DMS153 (cell line): ENCODE data around the gene CFDP1.

Experiments used
- DNase-seq: peaks from one replicate; lab custom pipeline; 2025; lab: John Stamatoyannopoulos, UW

The CFDP1 gene

GRCh38 chr16:75372236-75372856, 61.0 kb downstream of the CFDP1 start:
- DNase-seq = no peak

- no peak for DNase-seq
Measured at GRCh38 chr16:75371171-75371570, 62.1 kb downstream of the CFDP1 start.

- no peak for DNase-seq
Measured at GRCh38 chr16:75364286-75364791, 69.0 kb downstream of the CFDP1 start.

- no peak for DNase-seq
Measured at GRCh38 chr16:75362846-75363245, 70.5 kb downstream of the CFDP1 start.

GRCh38 chr16:75361936-75362335, 71.4 kb downstream of the CFDP1 start:
- no peak for DNase-seq

GRCh38 chr16:75354170-75354569, 79.1 kb downstream of the CFDP1 start:
- no peak for DNase-seq

GRCh38 chr16:75351183-75351582, 82.1 kb downstream of the CFDP1 start:
- DNase-seq = no peak

GRCh38 chr16:75345711-75346110, 87.6 kb downstream of the CFDP1 start:
- DNase-seq = no peak

- no peak for DNase-seq
Measured at GRCh38 chr16:75343941-75344340, 89.4 kb downstream of the CFDP1 start.

GRCh38 chr16:75343286-75343685, 90.0 kb downstream of the CFDP1 start:
- DNase-seq = no peak

GRCh38 chr16:75342308-75342811, 90.9 kb downstream of the CFDP1 start:
- DNase-seq = no peak

GRCh38 chr16:75341564-75342307, 91.6 kb downstream of the CFDP1 start:
- no peak for DNase-seq

GRCh38 chr16:75340741-75341491, 92.4 kb downstream of the CFDP1 start:
- DNase-seq = no peak

GRCh38 chr16:75337430-75337829, 95.9 kb downstream of the CFDP1 start:
- no peak for DNase-seq

- DNase-seq = no peak
Measured at GRCh38 chr16:75336521-75336920, 96.8 kb downstream of the CFDP1 start.

GRCh38 chr16:75333721-75334163, 99.6 kb downstream of the CFDP1 start:
- no peak for DNase-seq

- no peak for DNase-seq
Measured at GRCh38 chr16:75329943-75330342, 103.4 kb downstream of the CFDP1 start.

- DNase-seq = peak; percentile 7
Measured at GRCh38 chr16:75326333-75326732, 107.0 kb downstream of the CFDP1 start.

GRCh38 chr16:75323933-75324332, 109.4 kb downstream of the CFDP1 start:
- DNase-seq = no peak

GRCh38 chr16:75323198-75323597, 110.1 kb downstream of the CFDP1 start:
- no peak for DNase-seq

- no peak for DNase-seq
Measured at GRCh38 chr16:75322740-75323139, 110.6 kb downstream of the CFDP1 start.

- DNase-seq = no peak
Measured at GRCh38 chr16:75320435-75320834, 112.9 kb downstream of the CFDP1 start.
